Stimulated activated CD8-positive, alpha-beta memory T cell treated with anti-CD3 and anti-CD28 coated beads, Interleukin-4, amount 100 ng/mL, for 4 hours (primary cell): ENCODE results near the gene LRRC4B.

Experiments
- DNase-seq, 2 donors: peaks; one replicate each; pipeline ENCODE4 v3.0.0-alpha.2; 2020; ENCODE audit warnings: low read depth in 2 of 2, low spot score in 1 of 2

Gene LRRC4B

DNA sequence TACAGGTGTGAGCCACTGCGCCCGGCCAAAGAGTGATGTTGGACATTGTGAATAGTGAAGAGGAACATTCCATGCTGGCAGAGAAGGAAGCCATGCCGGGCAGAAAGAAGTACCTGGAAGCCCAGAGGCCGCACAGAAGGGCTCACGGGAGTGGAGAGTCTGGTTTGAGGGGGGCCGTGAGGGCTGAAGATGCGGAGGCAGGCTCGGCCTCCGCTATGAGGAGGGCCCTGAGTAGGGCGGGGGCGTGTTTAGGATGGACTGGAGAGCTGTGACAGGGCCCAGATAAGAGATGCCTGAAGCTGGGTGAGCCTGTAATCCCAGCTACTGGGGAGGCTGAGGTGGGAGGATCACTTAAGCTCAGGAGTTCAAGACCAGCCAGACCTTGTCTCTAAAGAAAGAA lies 58.9 kb downstream of the LRRC4B start:
- DNase-seq = no peak

DNA sequence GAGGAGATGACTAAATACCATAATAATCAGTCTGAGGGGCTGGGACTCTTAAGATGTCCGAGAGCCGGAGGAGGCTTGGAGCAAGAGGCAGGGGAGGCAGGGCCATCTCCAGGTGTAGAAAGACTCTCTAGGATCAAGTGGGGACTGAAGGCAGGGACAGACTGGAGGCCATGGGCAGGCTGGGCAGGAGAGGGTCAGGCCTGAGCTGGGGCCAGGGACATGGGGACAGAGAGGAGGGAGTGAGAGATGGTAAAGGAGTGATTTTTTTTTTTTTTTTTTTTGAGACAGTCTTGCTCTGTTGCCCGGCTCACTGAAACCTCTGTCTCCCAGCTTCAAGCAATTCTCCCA lies 59.4 kb downstream of the LRRC4B start:
- DNase-seq = no peak

DNA sequence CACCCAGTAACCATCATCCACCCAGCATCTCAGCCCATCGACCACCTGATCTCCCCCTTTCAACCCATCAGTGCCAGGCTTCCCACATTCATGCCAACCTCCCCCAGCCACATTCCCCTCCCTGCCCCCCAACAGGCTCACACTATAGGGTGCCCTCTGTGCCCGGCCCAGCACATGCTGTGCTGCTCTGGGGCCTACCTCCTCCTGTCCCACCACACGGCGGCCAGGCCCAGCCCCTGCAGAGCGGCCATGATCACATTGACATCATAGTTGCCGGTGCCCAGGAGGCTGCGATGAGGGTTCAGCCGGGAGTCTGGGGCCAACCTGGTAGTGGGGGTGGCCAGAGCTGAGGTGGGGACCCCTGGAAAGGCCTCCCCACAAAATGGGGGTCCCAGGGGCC lies 60.9 kb downstream of the LRRC4B start:
- no peak for DNase-seq

GRCh38 chr19:50506700-50507099 lies 61.5 kb downstream of the LRRC4B start:
- no peak for DNase-seq

DNA sequence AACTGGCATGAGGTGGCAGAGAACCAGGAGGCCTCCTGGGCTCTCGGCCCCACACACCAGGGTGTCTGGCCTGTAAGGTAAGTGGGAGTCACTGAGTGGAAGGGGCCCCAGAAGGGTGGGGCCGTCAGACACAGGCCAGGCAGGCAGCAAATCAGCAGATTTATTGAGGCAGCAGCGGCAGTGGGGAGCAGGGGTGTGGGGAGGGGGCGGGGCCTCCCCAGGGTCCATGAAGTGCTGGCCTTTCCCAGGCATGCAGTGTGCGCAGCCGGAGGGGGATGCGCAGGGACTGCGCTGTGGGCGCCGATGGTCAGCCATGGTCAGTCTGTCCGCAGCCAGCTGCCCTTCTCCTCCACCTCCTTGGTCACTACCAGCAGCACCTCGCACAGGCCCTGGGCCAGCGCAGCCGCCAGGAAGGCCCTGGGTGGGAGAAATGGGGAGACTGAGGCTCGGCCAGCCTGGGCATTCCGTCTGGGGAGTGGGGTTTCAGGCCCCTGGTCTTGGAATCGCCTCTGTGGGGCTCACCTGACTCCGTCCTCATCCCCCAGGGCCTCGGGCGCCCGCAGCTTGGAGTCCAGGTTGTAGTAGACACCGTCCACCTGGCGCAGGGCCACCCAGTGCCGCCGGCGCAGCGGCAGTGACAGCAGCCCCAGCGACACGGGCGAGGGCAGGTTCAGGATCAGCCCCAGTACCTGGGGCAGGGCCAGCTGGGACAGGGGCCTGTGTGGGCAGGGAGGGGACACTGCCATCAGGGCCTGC lies 62.2 kb downstream of the LRRC4B start:
- DNase-seq = no peak

DNA sequence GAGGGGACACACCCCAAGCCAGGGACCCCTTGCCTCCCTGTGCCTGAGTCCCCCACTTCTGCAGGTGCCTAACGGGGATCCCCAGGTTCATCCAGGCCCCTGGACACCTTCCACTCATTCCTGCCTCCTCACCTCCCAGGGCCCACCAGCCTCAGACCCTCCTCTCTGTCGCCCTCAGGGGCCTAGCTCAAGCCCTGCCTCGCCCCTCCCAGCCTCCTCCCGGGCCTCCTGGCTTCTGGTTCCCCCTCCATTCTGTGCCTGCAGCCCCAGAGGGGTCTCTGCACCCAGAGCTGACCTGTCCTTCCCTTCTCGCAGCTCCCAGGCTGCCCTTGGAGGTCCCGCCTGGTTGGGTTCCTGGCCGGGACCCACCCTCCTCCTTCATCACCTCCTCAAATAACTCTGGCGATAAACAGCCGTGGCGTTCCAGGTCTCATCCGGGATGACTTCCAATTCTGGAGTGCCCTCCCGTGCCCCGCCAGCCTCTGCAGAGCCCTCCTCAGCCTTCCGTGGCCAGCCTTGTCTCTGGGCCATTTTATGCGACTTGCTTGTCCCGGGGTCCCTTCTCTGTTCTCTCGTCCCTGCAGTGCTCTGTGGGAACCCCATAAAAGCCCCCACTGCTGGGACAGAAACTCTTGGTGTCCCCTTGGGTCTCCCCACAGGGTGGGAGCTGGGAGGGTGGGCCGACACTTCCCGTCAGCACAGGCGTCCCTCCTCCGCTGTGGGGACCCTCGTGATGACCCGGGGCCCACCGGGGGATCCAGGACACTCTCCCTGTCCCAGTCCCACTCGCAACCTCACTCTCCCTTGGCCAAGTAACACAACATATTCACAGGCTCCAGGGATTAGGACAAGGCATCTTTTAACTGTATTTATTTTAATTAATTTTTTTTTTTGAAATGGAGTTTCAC lies 66.4 kb downstream of the LRRC4B start:
- DNase-seq = no peak

DNA sequence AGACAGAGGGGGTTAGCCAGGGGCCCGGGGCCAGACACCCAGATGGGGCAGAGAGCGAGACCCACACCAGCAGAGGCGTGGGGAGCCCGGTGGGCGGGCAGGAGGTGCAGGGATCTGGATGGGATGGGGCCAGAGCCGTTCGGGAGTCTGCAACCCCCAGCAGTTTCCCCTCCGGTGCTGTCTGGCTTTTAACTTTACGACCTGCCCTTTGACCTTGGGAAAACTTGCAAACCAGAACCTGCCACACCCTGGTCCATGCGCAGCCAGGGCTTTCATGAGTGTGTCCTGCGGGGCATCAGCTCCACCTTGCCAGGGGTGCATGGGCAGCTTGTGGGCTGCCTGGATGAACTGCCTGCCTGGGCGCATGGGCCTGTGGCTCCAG lies 67.1 kb downstream of the LRRC4B start:
- DNase-seq = no peak

- no peak for DNase-seq
Measured at GRCh38 chr19:50500753-50501151, 67.5 kb downstream of the LRRC4B start.

GRCh38 chr19:50500060-50500752 lies 68.0 kb downstream of the LRRC4B start:
- DNase-seq = no peak

DNA sequence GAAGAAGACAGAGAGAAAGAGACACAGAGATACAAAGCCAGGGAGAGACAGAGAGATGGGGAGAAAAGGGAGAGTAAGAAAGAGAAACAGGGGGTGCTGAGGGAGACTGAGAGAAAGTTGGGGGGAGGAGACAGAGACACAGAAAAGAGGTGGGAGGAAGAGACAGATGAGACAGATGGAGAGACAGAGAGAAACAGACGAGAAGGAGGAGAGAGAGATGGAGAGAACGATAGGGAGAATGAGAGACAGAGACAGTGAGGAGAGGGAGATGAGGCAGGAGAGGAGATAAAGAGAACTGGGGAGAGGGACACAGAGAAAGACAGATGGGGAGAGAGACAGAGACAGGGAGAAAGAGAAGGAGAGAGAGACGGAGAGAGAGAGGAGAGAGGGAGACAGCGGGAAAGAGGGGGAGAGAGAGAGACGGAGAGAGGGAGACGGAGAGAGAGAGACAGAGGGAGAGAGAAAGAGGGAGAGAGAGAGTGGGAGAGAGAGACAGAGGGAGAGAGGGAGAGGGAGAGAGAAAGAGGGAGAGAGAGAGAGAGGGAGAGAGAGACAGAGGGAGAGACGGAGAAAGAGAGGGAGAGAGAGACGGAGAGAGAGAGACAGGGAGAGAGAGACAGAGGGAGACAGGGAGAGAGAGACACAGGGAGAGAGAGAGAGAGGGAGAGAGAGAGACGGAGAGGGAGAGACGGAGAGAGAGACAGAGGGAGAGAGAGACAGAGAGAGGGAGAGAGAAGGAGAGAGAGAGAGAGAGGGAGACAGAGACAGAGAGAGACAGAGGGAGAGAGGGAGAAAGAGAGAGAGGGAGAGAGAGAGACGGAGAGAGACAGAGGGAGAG lies 69.8 kb downstream of the LRRC4B start:
- DNase-seq = no peak

GRCh38 chr19:50497022-50497405 lies 71.2 kb downstream of the LRRC4B start:
- DNase-seq = no peak

DNA sequence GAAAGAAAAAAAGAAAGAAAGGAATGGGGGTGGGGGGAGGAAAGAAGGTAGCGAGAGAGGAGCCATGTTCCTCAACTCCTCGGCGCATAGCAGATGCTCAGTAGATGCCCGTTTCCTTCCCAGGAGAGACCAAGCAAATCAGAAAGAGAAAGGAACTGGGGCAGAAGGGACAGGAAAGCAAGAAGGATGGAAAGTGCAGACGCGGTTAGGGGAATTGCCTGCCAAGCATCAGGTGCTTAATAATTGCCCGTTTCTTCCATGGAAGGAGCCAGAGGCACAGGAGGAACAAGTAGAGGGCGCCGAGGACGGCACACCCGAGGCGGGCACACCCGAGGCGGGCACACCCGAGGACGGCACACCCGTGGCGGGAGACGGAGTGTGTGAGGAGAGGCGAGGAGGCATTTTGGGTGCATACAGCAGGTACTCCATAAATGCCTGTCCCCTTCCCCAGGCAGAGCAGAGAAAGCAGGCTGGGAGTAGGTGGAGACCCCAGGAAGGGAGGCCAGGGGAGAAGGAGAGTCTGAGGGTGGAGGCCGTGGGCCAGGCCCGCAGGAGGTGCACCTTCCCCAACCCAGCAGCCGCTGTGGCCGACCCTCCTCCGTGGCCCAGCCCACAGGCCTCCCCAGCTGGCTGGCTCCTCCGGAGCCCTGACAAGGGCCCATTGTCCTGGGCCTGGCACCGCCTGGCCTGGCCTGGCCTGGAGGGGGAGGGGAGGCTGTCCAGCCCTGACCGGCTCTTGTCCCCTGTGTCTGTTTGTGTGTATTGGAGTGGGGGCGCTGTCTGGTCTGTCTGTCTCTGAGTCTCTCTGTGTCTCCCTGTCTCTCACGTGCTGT lies 71.8 kb downstream of the LRRC4B start:
- DNase-seq = no peak

DNA sequence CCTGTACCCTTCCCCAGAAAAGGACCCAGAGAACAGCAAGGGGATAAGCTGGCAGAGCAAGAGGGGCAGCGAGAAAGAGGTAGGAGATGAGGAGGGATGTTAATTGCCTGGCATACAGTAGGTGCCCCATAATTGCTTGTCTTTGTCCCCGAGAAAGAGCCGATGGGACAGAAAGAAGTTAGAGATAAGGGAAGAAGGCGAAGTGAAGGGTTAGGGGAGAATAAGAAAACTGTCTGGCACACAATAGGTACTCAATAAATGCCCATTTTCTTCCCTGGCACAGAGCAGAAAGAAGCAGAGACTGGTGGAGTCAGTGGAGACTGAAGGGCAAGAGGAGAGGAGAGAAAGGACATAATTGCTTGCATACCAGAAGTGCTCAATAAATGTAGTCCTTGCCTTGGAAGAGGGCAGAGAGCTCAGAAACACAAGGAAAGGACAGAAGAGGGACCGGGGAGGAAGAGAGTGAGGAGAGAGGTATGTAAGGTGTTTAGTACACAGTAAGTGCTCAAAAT lies 73.2 kb downstream of the LRRC4B start:
- DNase-seq = no peak

DNA sequence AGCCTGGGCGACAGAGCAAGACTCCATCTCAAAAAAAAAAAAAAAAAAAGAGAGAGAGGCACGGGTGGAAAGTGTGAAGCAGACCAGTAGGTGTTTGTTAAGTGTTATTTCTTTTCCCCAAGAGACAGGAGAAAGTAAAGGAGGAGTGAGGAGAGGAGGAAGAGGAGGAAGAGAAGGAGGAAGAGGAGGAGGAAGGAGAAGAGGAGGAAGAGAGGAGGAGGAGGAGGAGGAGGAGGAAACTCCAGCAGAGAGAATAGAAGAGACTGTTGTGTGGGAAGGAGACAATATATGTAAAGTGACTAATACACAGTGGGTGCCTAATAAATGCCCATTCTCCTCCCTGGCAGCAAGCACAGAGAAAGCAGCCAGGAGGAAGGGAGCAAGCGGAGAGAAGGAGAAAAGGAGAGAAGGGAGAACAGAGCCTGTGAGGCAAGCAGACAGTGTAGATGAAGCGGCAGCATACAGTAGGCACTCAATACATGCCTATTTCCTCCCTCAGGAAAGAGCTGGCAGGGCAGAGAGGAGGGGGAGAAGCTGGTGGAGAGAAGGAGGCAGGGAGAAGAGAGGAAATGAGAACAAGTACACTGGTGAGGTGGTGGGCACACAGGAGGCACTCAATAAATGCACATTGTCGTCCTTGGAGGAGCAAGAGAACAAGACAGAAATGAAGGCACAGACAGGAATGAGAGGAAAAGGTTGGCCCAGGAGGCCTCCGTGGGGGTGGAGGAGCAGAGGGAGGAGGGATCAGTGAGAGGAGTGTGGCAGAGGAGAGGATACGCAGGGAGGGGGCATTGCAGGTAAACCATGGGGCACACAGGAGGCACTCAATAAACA lies 73.8 kb downstream of the LRRC4B start:
- DNase-seq = no peak

DNA sequence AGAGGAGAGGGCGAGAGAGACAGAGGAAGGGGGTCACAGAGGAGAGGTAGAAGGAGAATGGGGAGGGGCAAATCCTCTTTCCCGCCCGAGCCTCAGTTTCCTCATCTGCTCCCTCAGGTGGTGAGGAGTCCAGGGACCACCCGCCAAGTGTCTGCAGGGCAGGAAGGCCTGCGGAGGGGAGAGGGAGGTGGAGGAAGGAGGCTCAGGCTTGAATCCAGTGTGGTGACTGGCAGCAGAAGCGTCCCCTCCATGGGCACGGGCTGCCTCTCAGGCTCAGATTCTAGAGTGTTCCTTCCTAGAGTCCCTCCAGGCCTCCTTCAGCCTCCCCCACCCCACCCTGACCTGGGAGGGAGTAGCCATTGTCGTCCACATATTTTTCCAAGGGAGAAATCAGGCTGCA lies 75.1 kb downstream of the LRRC4B start:
- no peak for DNase-seq

GRCh38 chr19:50492303-50493052 lies 75.8 kb downstream of the LRRC4B start:
- DNase-seq = no peak

- no peak for DNase-seq
Measured at GRCh38 chr19:50490991-50491472, 77.2 kb downstream of the LRRC4B start.

GRCh38 chr19:50490411-50490811 lies 77.8 kb downstream of the LRRC4B start:
- no peak for DNase-seq
